Body of pancreas (tissue), 4 donors: Measurements from ENCODE around the gene CORO7. TPM values are rescaled to one million over a fixed set of nuclear protein-coding genes. Genes with fewer than 3 reads are reported as not detected.

ENCODE experiments used
- ATAC-seq: fragments of 150-250 bp; one replicate; pipeline ENCODE4 v1.9.1; 2016
- DNase-seq, 4 donors: peaks; one replicate each; pipeline ENCODE4 v3.0.0-alpha.2; 2019
- H3K27ac ChIP-seq, 4 donors: fragments of 200-600 bp; sonication (generic); 1 replicate in 3 of 4; 2 replicates in 1 of 4; pipeline versions ENCODE4 v1.5.1 to v1.6.1; 2016 to 2019; ENCODE audit warnings: mild to moderate bottlenecking in 1 of 4, mixed read lengths in 1 of 4, moderate library complexity in 1 of 4
- H3K27me3 ChIP-seq, 2 donors: fragments of 200-600 bp; sonication (generic); one replicate each; pipeline ENCODE4 v1.6.0; 2016; ENCODE audit warnings: mild to moderate bottlenecking in 1 of 2
- H3K36me3 ChIP-seq, 2 donors: fragments of 200-600 bp; sonication (generic); replicated peaks in 1 of 2; 2 replicates each; pipeline ENCODE4 v1.5.1; 2016; ENCODE audit warnings: low read depth in 2 of 2; ENCODE audit not compliant: insufficient read depth in 1 of 2
- H3K4me1 ChIP-seq: fragments of 200-600 bp; sonication (generic); one replicate; pipeline ENCODE4 v1.6.0; 2016
- H3K4me3 ChIP-seq, 2 donors: fragments of 200-600 bp; sonication (generic); 1 replicate in 1 of 2; 2 replicates in 1 of 2; pipeline ENCODE4 v1.5.1; 2016 to 2019
- H3K9me3 ChIP-seq, 3 donors: fragments of 200-600 bp; sonication (generic); 1 replicate in 2 of 3; 2 replicates in 1 of 3; pipeline ENCODE4 v1.5.1; 2016
- CTCF ChIP-seq, 7 experiments: fragments of 450-650 bp in 4 of 7; fragments of 200-600 bp in 3 of 7; sonication (generic) in 3 of 7; IDR thresholded peaks; one replicate each; pipeline ENCODE4 v1.5.1; 2016 to 2019; ENCODE audit warnings: antibody characterized with exemption in 7 of 7
- POLR2A ChIP-seq, 3 donors: fragments of 450-650 bp; IDR thresholded peaks; one replicate each; pipeline ENCODE4 v1.6.1; 2016; ENCODE audit warnings: antibody characterized with exemption in 3 of 3, mild to moderate bottlenecking in 2 of 3
- WGBS, 2 donors: methylation state at CpG; one replicate each; pipeline ENCODE4 v1.1.5; 2017; 5-methylcytosine and 5-hydroxymethylcytosine counted together
- intact Hi-C: fragments of 100-400 bp; cut with DNase I; formaldehyde crosslinking; loops from one replicate; pipeline ENCODE4 v1.15.1; 2023
- total RNA-seq, 2 donors: library from RNA; depleted of rRNA; stranded (reverse); fragments of >200 nt; gene quantifications; one replicate each; pipeline ENCODE4 v1.1.0, GENCODE V29; 2016

CORO7 gene
- total RNA-seq, 2 donors from 2014 or later, result 13.2 to 48.8 TPM

GRCh38 chr16:4385066-4385788 is 31.2 kb downstream of the CORO7 start:
- H3K9me3 ChIP-seq, result no peaks in the 10 kb centered on the region
- no peaks in the 10 kb centered on the region for H3K27me3 ChIP-seq
- 79 to 83% methylated on average over 11 to 19 of the region's 20 CpGs for WGBS, 2 donors
- intact Hi-C loops, result no loop called here
- DNase-seq, result peak in 1 of 4 donors; percentile 13
- TF ChIP-seq POLR2A (IDR thresholded peaks at IDR 0.05), result no peak
- TF ChIP-seq CTCF (IDR thresholded peaks at IDR 0.05), result no peak
- H3K27ac ChIP-seq, result no peak overlapping the region
- H3K4me1 ChIP-seq, result no peaks in the 10 kb centered on the region
- no peak overlapping the region for H3K4me3 ChIP-seq
- no peak for ATAC-seq
- H3K36me3 ChIP-seq, result peaks cover 0 to 8% of the 10 kb centered on the region in 2 donors

- TF ChIP-seq POLR2A (IDR thresholded peaks at IDR 0.05), result no peak
- no peak for TF ChIP-seq CTCF (IDR thresholded peaks at IDR 0.05)
- Histone ChIP-seq H3K4me1 (no peaks in the 10 kb centered on the region), H3K27ac (no peak overlapping the region), H3K27me3 (no peaks in the 10 kb centered on the region), H3K36me3 (peaks cover 0 to 8% of the 10 kb centered on the region in 2 donors), H3K4me3 (no peak overlapping the region), H3K9me3 (no peaks in the 10 kb centered on the region)
- ATAC-seq, result no peak
- DNase-seq, result peak in 1 of 4 donors; percentile 17
- intact Hi-C loops, result no loop called here
- WGBS, 2 donors, result 79 to 85% methylated on average over 5 to 15 of the region's 20 CpGs
These were observed 31.9 kb downstream of the CORO7 start for GRCh38 chr16:4384509-4384942.

- DNase-seq, result peak in 1 of 4 donors; percentile 12
- peaks cover 0 to 8% of the 10 kb centered on the region in 2 donors for H3K36me3 ChIP-seq
- WGBS, 2 donors, result 86 to 93% methylated on average over 3 to 10 of the region's 12 CpGs
- TF ChIP-seq CTCF (IDR thresholded peaks at IDR 0.05) (no peak), POLR2A (IDR thresholded peaks at IDR 0.05) (no peak)
- H3K27ac ChIP-seq, result no peak overlapping the region
- intact Hi-C loops, result no loop called here
- no peak overlapping the region for H3K4me3 ChIP-seq
- H3K4me1 ChIP-seq, result peaks cover 2% of the 10 kb centered on the region
- no peaks in the 10 kb centered on the region for H3K27me3 ChIP-seq
- ATAC-seq, result no peak
- no peaks in the 10 kb centered on the region for H3K9me3 ChIP-seq
These were observed 32.6 kb downstream of the CORO7 start for GRCh38 chr16:4383591-4384444.

- 91 to 94% methylated on average over 10 to 21 of the region's 21 CpGs for WGBS, 2 donors
- TF ChIP-seq CTCF (IDR thresholded peaks at IDR 0.05) (no peak), POLR2A (IDR thresholded peaks at IDR 0.05) (no peak)
- Histone ChIP-seq H3K4me1 (peaks cover 11% of the 10 kb centered on the region), H3K36me3 (peaks cover 0 to 8% of the 10 kb centered on the region in 2 donors), H3K4me3 (no peak overlapping the region), H3K27me3 (no peaks in the 10 kb centered on the region), H3K27ac (no peak overlapping the region), H3K9me3 (no peaks in the 10 kb centered on the region)
- ATAC-seq (no peak), DNase-seq (peak in 1 of 4 donors; percentile 11)
- intact Hi-C loops, result no loop called here
These were observed 33.5 kb downstream of the CORO7 start for GRCh38 chr16:4382795-4383357.
